Measurements from ENCODE around the gene DOCK2.

- no peak for TF ChIP-seq NRF1 (IDR thresholded peaks at IDR 0.05; ENCODE audit: low read depth, low read length)
- TF ChIP-seq FOXJ3 (CRISPR knock-in tag; IDR thresholded peaks at IDR 0.05), result no peak
- TF ChIP-seq FOXM1 (IDR thresholded peaks at IDR 0.05; ENCODE audit: low read depth), result no peak
- TF ChIP-seq USF2 (IDR thresholded peaks at IDR 0.05; ENCODE audit: borderline replicate concordance, low read depth, low read length), result no peak
- no peak for TF ChIP-seq EP300 (IDR thresholded peaks at IDR 0.05; ENCODE audit: borderline replicate concordance in 1 of 2, low read depth in 1 of 2, low read length in 1 of 2)
Observed at GRCh38 chr5:169663537-169663936, 26.5 kb downstream of the DOCK2 start.

Measured in SK-N-SH (cell line).